Measurements from ENCODE around the gene KLHL25. TPM values are rescaled to one million over a fixed set of nuclear protein-coding genes. Genes with fewer than 3 reads are reported as not detected.

Gene KLHL25
- polyA plus RNA-seq, 1 donor from 2014 or later = 38.9 TPM

DNA sequence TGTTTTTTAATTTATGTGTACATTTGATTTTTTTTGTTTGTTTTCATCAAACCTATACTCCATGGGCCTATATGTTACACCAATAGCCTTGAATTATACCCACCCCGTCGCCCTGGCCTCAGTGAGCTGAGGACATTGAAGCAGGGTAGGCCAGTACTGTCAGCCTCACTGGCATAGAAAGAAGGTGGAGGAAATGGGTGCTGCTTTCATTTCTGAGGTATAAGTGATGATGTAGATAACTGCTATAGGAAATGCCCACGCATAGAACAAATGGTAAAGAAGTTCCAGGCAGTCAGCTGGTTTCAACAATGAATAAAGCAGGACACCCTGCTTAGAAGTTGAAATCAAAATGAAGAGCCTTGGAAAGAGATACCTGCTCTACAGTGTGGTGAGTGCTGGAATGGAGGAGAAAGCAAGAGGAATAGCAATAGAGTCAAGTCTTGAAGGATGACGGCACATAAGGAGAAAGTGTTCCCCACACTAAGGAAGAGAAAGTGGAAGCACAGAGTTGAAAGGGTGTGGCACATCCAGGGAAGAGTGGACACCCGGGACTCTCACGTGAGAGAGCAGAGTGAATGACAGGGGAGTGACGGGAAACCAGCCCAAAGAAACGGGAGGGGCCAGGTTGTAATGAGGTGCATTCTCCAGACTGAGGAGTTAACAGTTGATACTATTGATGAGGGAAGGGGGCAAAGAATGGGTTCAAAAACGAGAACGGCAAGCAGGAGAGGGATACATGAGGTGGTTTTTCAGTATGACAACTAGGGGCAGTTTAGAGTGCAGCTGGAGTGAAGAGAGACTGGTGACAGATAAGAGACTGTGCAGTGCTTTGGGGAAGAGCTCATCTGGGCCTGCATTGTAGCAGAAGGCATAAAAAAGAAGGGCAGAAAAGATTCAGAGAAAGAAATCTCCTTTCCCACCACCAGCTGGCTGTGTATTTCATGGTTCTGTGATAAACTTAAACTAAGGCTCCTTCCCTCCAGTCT, 70.5 kb downstream of the KLHL25 start:
- Histone ChIP-seq H2AFZ (ENCODE audit: low read depth, low read length) (no peak overlapping the region), H4K20me1 (ENCODE audit: insufficient read depth) (no peaks in the 10 kb centered on the region), H3K27me3 (ENCODE audit: insufficient read depth, low read depth, low read length) (no peaks in the 10 kb centered on the region), H3K9me3 (ENCODE audit: low read length) (no peaks in the 10 kb centered on the region), H3K9ac (ENCODE audit: low read length) (no peak overlapping the region), H3K9me2 (ENCODE audit: insufficient read depth, low read length) (no peaks in the 10 kb centered on the region), H3K4me3 (ENCODE audit: low read length) (no peak overlapping the region), H3F3A (ENCODE audit: insufficient read depth, low read length, poor library complexity, severe bottlenecking) (no peaks in the 10 kb centered on the region), H3K4me2 (ENCODE audit: low read length) (no peak overlapping the region), H3K27ac (ENCODE audit: low read length) (no peak overlapping the region), H3K36me3 (ENCODE audit: insufficient read depth, low read length) (peaks cover 3% of the 10 kb centered on the region), H3K79me2 (replicated peaks; ENCODE audit: insufficient read depth, low read length) (no peaks in the 10 kb centered on the region)
- TF ChIP-seq EP300 (conservative IDR thresholded peaks at IDR 0.05; ENCODE audit: poor library complexity, severe bottlenecking) (no peak), SMC3 (conservative IDR thresholded peaks at IDR 0.05; ENCODE audit: poor library complexity) (no peak), TAF1 (IDR thresholded peaks at IDR 0.05; ENCODE audit: low read depth) (no peak), RAD21 (conservative IDR thresholded peaks at IDR 0.05) (no peak), MXI1 (conservative IDR thresholded peaks at IDR 0.05; ENCODE audit: poor library complexity, severe bottlenecking) (no peak), EZH2 (IDR thresholded peaks at IDR 0.05; ENCODE audit: borderline replicate concordance, insufficient read depth, low read length, poor library complexity, severe bottlenecking) (no peak)

DNA sequence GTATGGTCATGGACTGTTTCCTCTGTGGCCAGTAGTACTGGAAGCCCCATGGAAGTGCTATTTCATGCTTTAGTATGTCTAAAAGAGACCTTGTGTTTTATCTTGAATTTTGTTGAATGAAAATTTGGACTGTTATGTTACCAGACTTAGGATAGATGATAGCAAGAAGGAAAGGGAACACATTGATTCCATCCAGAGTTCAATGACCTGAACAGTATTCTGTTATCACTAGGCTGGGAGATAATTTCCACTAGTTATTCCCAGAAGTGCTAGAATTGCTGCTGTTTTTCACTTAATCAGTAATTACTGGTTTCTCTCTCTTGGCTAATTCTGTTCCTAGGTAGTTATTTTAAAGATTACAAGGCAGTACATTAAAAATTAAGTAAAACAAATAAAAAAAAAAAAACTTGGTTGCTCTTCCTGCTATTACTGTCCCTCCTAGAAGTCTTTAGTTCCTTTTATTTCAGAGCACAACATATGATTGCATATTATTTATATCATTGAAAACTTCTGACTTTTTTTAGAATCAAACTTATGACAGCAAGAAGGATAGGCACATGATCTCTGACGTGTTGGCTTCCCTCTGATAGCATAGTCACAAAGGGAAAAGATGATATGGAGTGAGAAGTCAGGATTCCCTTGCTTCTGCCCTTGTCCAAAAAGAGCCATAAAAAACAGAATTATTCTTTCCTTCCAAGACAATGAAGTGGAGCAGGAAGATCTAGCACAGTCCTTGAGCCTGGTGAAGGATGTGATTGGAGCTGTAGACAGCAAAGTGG, 72.2 kb downstream of the KLHL25 start:
- H3K4me2 ChIP-seq (ENCODE audit: low read length) = no peak overlapping the region
- H3F3A ChIP-seq (ENCODE audit: insufficient read depth, low read length, poor library complexity, severe bottlenecking) = no peaks in the 10 kb centered on the region
- no peaks in the 10 kb centered on the region for H4K20me1 ChIP-seq (ENCODE audit: insufficient read depth)
- H3K36me3 ChIP-seq (ENCODE audit: insufficient read depth, low read length) = peaks cover 3% of the 10 kb centered on the region
- no peak overlapping the region for H3K9ac ChIP-seq (ENCODE audit: low read length)
- H3K27ac ChIP-seq (ENCODE audit: low read length) = no peak overlapping the region
- H3K4me3 ChIP-seq (ENCODE audit: low read length) = no peak overlapping the region
- TF ChIP-seq SMC3 (conservative IDR thresholded peaks at IDR 0.05; ENCODE audit: poor library complexity) (no peak), EZH2 (IDR thresholded peaks at IDR 0.05; ENCODE audit: borderline replicate concordance, insufficient read depth, low read length, poor library complexity, severe bottlenecking) (no peak), EP300 (conservative IDR thresholded peaks at IDR 0.05; ENCODE audit: poor library complexity, severe bottlenecking) (no peak), POLR2AphosphoS5 (IDR thresholded peaks at IDR 0.05) (no peak), MXI1 (conservative IDR thresholded peaks at IDR 0.05; ENCODE audit: poor library complexity, severe bottlenecking) (no peak), RAD21 (conservative IDR thresholded peaks at IDR 0.05) (no peak), TAF1 (IDR thresholded peaks at IDR 0.05; ENCODE audit: low read depth) (no peak)
- TF ChIP-seq, protein P1, sequence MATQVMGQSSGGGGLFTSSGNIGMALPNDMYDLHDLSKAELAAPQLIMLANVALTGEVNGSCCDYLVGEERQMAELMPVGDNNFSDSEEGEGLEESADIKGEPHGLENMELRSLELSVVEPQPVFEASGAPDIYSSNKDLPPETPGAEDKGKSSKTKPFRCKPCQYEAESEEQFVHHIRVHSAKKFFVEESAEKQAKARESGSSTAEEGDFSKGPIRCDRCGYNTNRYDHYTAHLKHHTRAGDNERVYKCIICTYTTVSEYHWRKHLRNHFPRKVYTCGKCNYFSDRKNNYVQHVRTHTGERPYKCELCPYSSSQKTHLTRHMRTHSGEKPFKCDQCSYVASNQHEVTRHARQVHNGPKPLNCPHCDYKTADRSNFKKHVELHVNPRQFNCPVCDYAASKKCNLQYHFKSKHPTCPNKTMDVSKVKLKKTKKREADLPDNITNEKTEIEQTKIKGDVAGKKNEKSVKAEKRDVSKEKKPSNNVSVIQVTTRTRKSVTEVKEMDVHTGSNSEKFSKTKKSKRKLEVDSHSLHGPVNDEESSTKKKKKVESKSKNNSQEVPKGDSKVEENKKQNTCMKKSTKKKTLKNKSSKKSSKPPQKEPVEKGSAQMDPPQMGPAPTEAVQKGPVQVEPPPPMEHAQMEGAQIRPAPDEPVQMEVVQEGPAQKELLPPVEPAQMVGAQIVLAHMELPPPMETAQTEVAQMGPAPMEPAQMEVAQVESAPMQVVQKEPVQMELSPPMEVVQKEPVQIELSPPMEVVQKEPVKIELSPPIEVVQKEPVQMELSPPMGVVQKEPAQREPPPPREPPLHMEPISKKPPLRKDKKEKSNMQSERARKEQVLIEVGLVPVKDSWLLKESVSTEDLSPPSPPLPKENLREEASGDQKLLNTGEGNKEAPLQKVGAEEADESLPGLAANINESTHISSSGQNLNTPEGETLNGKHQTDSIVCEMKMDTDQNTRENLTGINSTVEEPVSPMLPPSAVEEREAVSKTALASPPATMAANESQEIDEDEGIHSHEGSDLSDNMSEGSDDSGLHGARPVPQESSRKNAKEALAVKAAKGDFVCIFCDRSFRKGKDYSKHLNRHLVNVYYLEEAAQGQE (IDR thresholded peaks at IDR 0.05; ENCODE audit: borderline replicate concordance) = no peak
- TF ChIP-seq, protein P2, sequence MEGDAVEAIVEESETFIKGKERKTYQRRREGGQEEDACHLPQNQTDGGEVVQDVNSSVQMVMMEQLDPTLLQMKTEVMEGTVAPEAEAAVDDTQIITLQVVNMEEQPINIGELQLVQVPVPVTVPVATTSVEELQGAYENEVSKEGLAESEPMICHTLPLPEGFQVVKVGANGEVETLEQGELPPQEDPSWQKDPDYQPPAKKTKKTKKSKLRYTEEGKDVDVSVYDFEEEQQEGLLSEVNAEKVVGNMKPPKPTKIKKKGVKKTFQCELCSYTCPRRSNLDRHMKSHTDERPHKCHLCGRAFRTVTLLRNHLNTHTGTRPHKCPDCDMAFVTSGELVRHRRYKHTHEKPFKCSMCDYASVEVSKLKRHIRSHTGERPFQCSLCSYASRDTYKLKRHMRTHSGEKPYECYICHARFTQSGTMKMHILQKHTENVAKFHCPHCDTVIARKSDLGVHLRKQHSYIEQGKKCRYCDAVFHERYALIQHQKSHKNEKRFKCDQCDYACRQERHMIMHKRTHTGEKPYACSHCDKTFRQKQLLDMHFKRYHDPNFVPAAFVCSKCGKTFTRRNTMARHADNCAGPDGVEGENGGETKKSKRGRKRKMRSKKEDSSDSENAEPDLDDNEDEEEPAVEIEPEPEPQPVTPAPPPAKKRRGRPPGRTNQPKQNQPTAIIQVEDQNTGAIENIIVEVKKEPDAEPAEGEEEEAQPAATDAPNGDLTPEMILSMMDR (IDR thresholded peaks at IDR 0.05; ENCODE audit: poor library complexity, severe bottlenecking) = no peak
- H3K9me3 ChIP-seq (ENCODE audit: low read length) = no peaks in the 10 kb centered on the region
- H3K9me2 ChIP-seq (ENCODE audit: insufficient read depth, low read length) = no peaks in the 10 kb centered on the region
- no peaks in the 10 kb centered on the region for H3K79me2 ChIP-seq (replicated peaks; ENCODE audit: insufficient read depth, low read length)
- no peak overlapping the region for H2AFZ ChIP-seq (ENCODE audit: low read depth, low read length)
- H3K27me3 ChIP-seq (ENCODE audit: insufficient read depth, low read depth, low read length) = no peaks in the 10 kb centered on the region

Measured in neural cell (in vitro differentiated cells).